ENCODE measurements around the gene FBXL7. TPM values are rescaled to one million over a fixed set of nuclear protein-coding genes. Genes with fewer than 3 reads are reported as not detected.

FBXL7 gene
- total RNA-seq, 2 experiments from 2014 or later, result not detected

DNA sequence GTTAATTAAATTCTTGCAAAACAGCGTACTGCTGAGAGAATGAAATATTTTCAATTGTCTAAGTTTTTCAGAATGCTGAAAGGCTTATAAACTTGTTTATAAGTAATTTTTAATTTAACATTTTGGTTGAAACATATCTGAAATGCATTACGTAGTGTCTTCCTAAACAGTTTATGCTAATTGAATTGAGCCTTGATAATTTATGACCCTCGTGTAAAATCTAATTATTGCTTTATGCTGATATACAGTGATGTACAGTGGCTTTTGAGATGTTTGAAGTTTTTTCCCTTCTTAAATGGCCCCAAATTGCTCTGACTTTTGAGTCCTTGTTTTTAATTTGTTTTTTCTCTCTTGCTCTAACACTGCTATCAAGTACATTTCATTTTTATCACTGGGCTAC lies 262.7 kb downstream of the FBXL7 start:
- no peak overlapping the region for H3K27ac Mint-ChIP-seq
- no peaks in the 10 kb centered on the region for H3K36me3 Mint-ChIP-seq
- POLR2A ChIA-PET, result no interaction called here
- ATAC-seq (ENCODE audit: low read depth), result no peak
- peaks cover 1% of the 10 kb centered on the region for H3K9me3 Mint-ChIP-seq
- DNase-seq, result no peak
- H3K4me3 Mint-ChIP-seq, result no peak overlapping the region
- no peaks in the 10 kb centered on the region for H3K4me1 Mint-ChIP-seq
- no peaks in the 10 kb centered on the region for H3K27me3 Mint-ChIP-seq

- Mint-ChIP-seq H3K9me3 (peaks cover 1% of the 10 kb centered on the region), H3K4me3 (no peak overlapping the region), H3K27me3 (no peaks in the 10 kb centered on the region), H3K36me3 (no peaks in the 10 kb centered on the region), H3K27ac (no peak overlapping the region), H3K4me1 (no peaks in the 10 kb centered on the region)
- POLR2A ChIA-PET, result no interaction called here
- DNase-seq (no peak), ATAC-seq (ENCODE audit: low read depth) (no peak)
Observed at GRCh38 chr5:15763754-15764153, 263.8 kb downstream of the FBXL7 start.

- Mint-ChIP-seq H3K4me1 (no peaks in the 10 kb centered on the region), H3K27ac (no peak overlapping the region), H3K36me3 (no peaks in the 10 kb centered on the region), H3K27me3 (no peaks in the 10 kb centered on the region), H3K4me3 (no peak overlapping the region), H3K9me3 (peaks cover 3% of the 10 kb centered on the region)
- ATAC-seq (ENCODE audit: low read depth) (no peak), DNase-seq (no peak)
- POLR2A ChIA-PET, result no interaction called here
Observed at GRCh38 chr5:15768936-15769335, 269.0 kb downstream of the FBXL7 start.

DNA sequence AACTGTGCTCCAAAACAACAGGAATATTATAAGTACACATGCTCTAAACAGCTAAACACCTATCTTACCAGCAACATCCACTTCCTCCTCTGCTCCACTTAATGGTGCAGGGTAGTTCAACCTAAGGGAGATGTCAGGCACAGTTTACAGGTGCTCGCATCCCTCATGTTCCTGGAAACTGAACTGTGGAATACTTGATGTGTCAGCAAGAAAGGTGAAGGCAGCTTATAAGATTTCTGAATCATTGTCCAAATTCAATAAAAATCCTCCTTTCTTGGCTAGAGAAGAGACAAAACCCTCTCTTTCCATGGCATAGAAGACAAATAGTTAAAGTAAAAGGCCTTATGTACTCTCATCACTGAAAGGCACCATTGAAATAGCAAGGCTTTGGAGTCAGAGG lies 272.2 kb downstream of the FBXL7 start:
- Mint-ChIP-seq H3K9me3 (peaks cover 3% of the 10 kb centered on the region), H3K4me3 (no peak overlapping the region), H3K4me1 (no peaks in the 10 kb centered on the region), H3K36me3 (no peaks in the 10 kb centered on the region), H3K27me3 (no peaks in the 10 kb centered on the region), H3K27ac (no peak overlapping the region)
- no peak for DNase-seq
- POLR2A ChIA-PET, result no interaction called here
- ATAC-seq (ENCODE audit: low read depth), result no peak

DNA sequence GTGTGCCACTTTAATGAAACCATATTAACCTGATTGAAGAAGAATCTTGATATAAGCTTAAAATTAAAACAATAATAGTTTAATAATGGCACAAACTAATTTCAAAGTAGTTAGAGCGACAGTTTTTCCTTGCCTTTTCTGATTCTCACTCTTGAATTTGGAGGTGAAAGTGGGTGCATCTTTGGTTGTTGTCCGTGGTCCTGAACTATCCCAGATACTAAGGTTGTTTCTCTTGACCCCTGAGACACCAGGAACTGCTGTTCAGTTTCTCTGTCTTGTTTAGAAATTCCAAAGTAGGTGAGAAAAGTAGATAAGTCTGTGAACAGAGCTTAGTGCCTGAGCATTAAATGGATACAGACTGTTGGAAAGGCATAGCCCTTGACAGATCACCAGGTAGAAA lies 274.7 kb downstream of the FBXL7 start:
- Mint-ChIP-seq H3K36me3 (no peaks in the 10 kb centered on the region), H3K9me3 (peaks cover 5% of the 10 kb centered on the region), H3K4me1 (no peaks in the 10 kb centered on the region), H3K27me3 (no peaks in the 10 kb centered on the region), H3K27ac (no peak overlapping the region), H3K4me3 (no peak overlapping the region)
- DNase-seq (no peak), ATAC-seq (ENCODE audit: low read depth) (no peak)
- POLR2A ChIA-PET, result no interaction called here

GRCh38 chr5:15776346-15776745 lies 276.4 kb downstream of the FBXL7 start:
- H3K27me3 Mint-ChIP-seq, result no peaks in the 10 kb centered on the region
- POLR2A ChIA-PET, result no interaction called here

GRCh38 chr5:15783734-15784133 lies 283.8 kb downstream of the FBXL7 start:
- no peak for ATAC-seq (ENCODE audit: low read depth)
- POLR2A ChIA-PET, result no interaction called here
- H3K36me3 Mint-ChIP-seq, result no peaks in the 10 kb centered on the region
- H3K27me3 Mint-ChIP-seq, result no peaks in the 10 kb centered on the region
- no peak overlapping the region for H3K4me3 Mint-ChIP-seq
- no peaks in the 10 kb centered on the region for H3K4me1 Mint-ChIP-seq
- peaks cover 2% of the 10 kb centered on the region for H3K9me3 Mint-ChIP-seq
- H3K27ac Mint-ChIP-seq, result no peak overlapping the region
- DNase-seq, result no peak

More at GRCh38 chr5:15776346-15776745, 276.4 kb downstream of the FBXL7 start:
- Mint-ChIP-seq H3K36me3 (no peaks in the 10 kb centered on the region), H3K9me3 (peaks cover 2% of the 10 kb centered on the region), H3K4me1 (no peaks in the 10 kb centered on the region), H3K4me3 (no peak overlapping the region), H3K27ac (no peak overlapping the region)
- ATAC-seq (ENCODE audit: low read depth), result no peak
- DNase-seq, result no peak

DNA sequence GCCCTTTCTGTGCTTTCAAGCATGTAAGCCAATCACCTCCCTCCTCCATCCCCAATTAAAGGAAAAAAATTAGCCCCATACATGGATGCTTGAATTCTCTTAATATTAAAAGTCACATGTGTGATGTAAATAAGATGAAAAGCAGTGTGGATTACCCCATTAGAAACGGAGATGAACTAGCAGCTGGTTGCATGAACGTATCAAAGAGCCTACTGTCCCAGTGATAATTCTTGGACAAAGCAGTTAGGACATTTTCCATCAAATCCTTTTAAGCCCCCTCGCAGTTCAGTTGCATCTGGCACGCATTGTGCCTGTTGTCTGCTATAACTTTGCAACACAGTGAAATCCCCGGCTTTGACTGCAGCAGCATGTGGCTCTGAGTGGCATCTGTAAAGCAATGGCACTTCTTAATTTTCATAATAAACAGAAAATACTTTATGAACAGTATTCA lies 285.6 kb downstream of the FBXL7 start:
- no peak for ATAC-seq (ENCODE audit: low read depth)
- POLR2A ChIA-PET, result no interaction called here
- no peaks in the 10 kb centered on the region for H3K27me3 Mint-ChIP-seq
- H3K4me1 Mint-ChIP-seq, result no peaks in the 10 kb centered on the region
- DNase-seq, result no peak
- no peak overlapping the region for H3K27ac Mint-ChIP-seq
- no peaks in the 10 kb centered on the region for H3K9me3 Mint-ChIP-seq
- no peaks in the 10 kb centered on the region for H3K36me3 Mint-ChIP-seq
- no peak overlapping the region for H3K4me3 Mint-ChIP-seq

GRCh38 chr5:15786326-15786725 lies 286.3 kb downstream of the FBXL7 start:
- H3K27me3 Mint-ChIP-seq, result no peaks in the 10 kb centered on the region
- H3K4me1 Mint-ChIP-seq, result no peaks in the 10 kb centered on the region

GRCh38 chr5:15786884-15787283 lies 286.9 kb downstream of the FBXL7 start:
- H3K4me1 Mint-ChIP-seq, result no peaks in the 10 kb centered on the region
- H3K27ac Mint-ChIP-seq, result no peak overlapping the region
- peaks cover 3% of the 10 kb centered on the region for H3K9me3 Mint-ChIP-seq
- H3K4me3 Mint-ChIP-seq, result no peak overlapping the region
- DNase-seq, result no peak
- ATAC-seq (ENCODE audit: low read depth), result no peak
- POLR2A ChIA-PET, result no interaction called here
- no peaks in the 10 kb centered on the region for H3K27me3 Mint-ChIP-seq
- no peaks in the 10 kb centered on the region for H3K36me3 Mint-ChIP-seq

More at GRCh38 chr5:15786326-15786725, 286.3 kb downstream of the FBXL7 start:
- no peak for ATAC-seq (ENCODE audit: low read depth)
- H3K36me3 Mint-ChIP-seq, result no peaks in the 10 kb centered on the region
- POLR2A ChIA-PET, result no interaction called here
- H3K4me3 Mint-ChIP-seq, result no peak overlapping the region
- H3K27ac Mint-ChIP-seq, result no peak overlapping the region
- no peak for DNase-seq
- H3K9me3 Mint-ChIP-seq, result peaks cover 2% of the 10 kb centered on the region

- Mint-ChIP-seq H3K9me3 (peaks cover 3% of the 10 kb centered on the region), H3K27me3 (no peaks in the 10 kb centered on the region), H3K4me3 (no peak overlapping the region), H3K27ac (no peak overlapping the region), H3K4me1 (no peaks in the 10 kb centered on the region), H3K36me3 (no peaks in the 10 kb centered on the region)
- POLR2A ChIA-PET, result no interaction called here
- DNase-seq (no peak), ATAC-seq (ENCODE audit: low read depth) (no peak)
Observed at GRCh38 chr5:15787681-15788080, 287.7 kb downstream of the FBXL7 start.

- no peak for ATAC-seq (ENCODE audit: low read depth)
- H3K4me3 Mint-ChIP-seq, result no peak overlapping the region
Observed at GRCh38 chr5:15789642-15790041, 289.7 kb downstream of the FBXL7 start.

GRCh38 chr5:15790446-15791018 lies 290.6 kb downstream of the FBXL7 start:
- Mint-ChIP-seq H3K4me1 (no peaks in the 10 kb centered on the region), H3K27me3 (no peaks in the 10 kb centered on the region), H3K27ac (no peak overlapping the region), H3K4me3 (no peak overlapping the region), H3K9me3 (peaks cover 3% of the 10 kb centered on the region), H3K36me3 (no peaks in the 10 kb centered on the region)
- POLR2A ChIA-PET, result no interaction called here
- ATAC-seq (ENCODE audit: low read depth), result no peak
- no peak for DNase-seq

More at GRCh38 chr5:15789642-15790041, 289.7 kb downstream of the FBXL7 start:
- Mint-ChIP-seq H3K27me3 (no peaks in the 10 kb centered on the region), H3K27ac (no peak overlapping the region), H3K9me3 (peaks cover 3% of the 10 kb centered on the region), H3K36me3 (no peaks in the 10 kb centered on the region), H3K4me1 (no peaks in the 10 kb centered on the region)
- DNase-seq, result no peak
- POLR2A ChIA-PET, result no interaction called here

DNA sequence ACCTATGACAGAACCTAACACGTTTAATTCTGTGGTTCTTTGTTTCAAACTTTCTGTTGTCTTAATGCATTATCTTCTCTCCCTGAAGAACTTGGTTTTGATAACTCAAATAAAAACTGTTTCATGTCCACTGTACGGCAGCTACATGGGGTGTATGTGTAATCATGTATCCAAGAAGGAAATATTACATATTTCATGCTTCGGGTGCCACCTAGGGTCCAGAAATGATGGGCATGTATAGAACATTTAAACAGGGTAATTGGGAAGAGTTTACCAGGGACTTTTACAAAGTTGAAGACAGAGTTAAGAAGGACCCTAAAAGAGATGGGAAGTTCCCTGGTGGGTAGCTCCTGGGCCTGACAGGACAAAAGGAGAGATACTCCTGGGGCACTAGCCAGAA lies 291.3 kb downstream of the FBXL7 start:
- Mint-ChIP-seq H3K4me1 (no peaks in the 10 kb centered on the region), H3K4me3 (no peak overlapping the region), H3K27ac (no peak overlapping the region), H3K36me3 (no peaks in the 10 kb centered on the region), H3K27me3 (no peaks in the 10 kb centered on the region), H3K9me3 (peaks cover 3% of the 10 kb centered on the region)
- no peak for DNase-seq
- ATAC-seq (ENCODE audit: low read depth), result no peak
- POLR2A ChIA-PET, result no interaction called here

DNA sequence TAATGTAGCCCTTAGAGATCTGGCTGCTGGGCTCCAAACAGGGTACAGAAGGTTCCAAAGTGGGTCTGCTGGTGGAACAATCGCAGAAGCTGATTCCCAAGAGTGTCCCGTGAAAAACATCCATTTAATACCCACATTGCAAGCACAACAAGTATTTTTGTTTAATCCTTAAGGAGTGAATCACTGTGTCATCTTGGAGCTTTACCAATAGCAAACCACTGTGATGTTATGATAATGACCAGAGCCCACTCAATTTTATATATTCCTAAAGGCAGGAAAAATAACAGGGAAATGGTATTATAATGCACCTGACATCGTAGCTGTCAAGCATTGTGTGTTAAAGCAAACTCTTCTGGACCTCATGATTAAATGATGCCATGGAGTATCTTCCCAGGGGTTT lies 291.9 kb downstream of the FBXL7 start:
- POLR2A ChIA-PET, result no interaction called here

More for the DNA sequence above, 291.9 kb downstream of the FBXL7 start:
- no peak for ATAC-seq (ENCODE audit: low read depth)
- DNase-seq, result no peak
- Mint-ChIP-seq H3K4me1 (no peaks in the 10 kb centered on the region), H3K27me3 (no peaks in the 10 kb centered on the region), H3K27ac (no peak overlapping the region), H3K9me3 (peaks cover 3% of the 10 kb centered on the region), H3K36me3 (no peaks in the 10 kb centered on the region), H3K4me3 (no peak overlapping the region)
